ENCODE measurements around the gene APAF1. TPM values are rescaled to one million over a fixed set of nuclear protein-coding genes. Genes with fewer than 3 reads are reported as not detected.

Gene APAF1
- polyA plus RNA-seq, 1 donor, result 27.4 TPM

DNA sequence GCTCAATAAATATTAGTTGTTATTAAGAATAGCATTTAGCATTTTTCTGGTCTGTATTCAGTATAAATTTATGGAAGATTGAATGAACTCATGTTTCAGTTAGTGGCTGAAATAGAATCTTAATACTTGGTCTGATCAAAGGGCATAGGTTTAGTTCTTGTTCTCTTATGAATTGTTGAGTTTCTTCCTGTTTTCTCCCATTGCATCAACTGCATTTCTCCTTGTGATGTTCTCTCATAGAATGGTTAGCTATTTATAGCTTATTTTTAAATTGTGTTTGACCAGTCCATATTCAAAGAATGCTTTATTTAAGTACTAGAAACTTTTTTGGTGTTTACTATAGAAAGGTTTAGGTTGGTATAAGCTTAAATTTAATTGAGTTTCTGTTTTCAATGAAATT, 29.8 kb downstream of the APAF1 start:
- no peak for DNase-seq

DNA sequence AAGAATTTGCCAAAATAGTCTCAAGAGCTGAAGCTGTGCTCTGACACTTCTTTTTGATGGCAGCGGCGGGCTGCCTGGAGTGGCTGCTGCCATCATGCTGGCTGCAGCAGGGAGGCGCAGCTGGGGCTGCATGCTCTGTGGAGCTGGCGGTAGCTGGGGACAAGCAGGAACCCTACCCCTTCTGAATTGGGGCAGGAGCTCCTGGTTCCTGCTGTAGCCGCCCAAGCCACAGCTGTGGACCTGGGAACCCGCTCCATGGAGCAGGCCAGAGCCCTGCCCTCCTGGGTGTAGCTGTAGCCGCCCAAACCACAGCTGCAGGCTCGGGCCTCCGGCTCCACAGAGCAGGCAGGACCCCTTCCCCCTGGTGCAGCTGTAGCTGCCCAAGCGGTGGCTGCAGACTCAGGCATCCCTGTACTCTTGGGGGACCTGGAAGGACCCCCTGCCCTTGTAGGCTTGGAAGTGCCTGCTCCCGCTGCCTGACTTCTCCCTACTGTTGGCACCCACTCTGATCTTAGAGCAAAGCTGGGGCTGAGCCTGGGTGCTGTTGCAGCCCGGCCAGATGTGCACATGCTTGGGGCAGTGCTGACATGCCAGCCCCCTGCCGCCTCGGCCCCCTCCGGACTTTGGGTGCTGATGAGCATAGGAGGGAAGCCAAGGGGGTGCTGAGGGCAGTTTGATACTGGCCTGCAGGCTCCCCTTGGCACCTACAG, 33.3 kb downstream of the APAF1 start:
- no peak for DNase-seq

DNA sequence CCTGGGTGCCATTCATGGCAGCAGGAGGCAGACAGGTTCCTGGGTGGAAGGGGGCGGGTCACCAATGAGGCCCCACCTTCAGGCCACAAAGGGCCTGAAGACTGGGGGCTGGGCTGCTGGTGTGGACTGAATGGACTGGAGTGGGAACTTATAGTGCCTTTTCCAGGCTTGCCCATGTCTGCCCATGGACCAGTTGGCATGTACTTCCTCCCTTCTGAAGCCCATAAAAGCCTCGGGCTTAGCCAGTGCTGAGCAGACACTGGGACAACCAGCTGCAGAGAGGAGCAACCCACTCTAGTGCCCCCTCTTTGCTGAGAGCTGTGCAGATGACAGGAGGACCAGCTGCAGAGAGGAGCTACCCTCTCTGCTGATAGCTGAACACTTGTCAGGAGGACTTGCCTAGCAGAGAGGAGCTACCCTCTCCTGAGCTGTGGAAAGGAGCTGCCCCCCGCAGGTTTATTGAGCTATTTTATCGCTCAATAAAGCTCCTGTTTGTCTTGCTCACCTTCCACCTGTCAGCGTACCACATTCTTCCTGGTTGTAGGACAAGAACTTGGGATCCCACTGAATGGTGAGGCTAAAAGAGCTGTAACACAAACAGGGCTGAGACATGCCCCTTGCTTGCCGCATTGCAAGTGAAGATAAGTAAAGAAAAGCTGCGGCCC, 34.0 kb downstream of the APAF1 start:
- DNase-seq, result no peak

DNA sequence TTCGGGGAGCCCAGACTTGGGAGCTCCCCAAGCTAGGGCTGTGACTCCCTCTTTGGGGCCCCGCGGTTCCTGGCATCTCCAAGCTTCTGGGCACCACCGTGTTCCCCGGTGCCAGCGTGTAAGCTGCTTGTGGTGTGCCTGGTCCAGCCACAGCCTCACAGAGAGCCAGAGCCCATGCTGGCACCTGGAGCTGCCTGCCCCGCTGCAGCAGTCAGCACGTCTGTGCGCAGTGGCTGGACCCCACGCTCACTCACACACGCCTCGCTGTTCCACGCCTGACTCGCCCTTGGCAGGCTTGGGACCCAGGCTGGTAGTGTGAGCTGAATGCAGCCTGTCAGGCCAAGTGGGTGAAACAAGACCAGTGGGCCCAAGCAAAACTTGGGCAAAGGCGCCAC, 34.5 kb downstream of the APAF1 start:
- DNase-seq, result no peak

DNA sequence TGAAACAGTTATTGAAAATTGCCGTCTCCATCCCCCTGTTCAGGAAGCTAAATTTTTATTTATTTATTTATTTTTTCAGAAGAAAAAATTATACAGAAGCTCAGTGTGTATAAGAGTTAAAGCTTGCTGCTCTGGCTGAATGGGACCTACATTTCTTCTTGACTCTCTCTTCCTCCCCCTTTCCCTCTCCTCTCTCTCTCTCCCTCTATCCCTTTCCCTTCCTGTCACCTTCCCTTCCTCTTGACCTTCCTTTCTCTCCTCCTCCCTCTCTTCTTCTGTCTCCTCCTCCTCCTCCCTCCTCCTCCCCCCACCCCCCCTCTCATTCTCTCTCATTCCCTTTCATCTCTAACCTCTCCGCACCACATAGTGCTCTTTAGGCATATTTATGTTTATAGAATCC, 39.1 kb downstream of the APAF1 start:
- no peak for DNase-seq

DNA sequence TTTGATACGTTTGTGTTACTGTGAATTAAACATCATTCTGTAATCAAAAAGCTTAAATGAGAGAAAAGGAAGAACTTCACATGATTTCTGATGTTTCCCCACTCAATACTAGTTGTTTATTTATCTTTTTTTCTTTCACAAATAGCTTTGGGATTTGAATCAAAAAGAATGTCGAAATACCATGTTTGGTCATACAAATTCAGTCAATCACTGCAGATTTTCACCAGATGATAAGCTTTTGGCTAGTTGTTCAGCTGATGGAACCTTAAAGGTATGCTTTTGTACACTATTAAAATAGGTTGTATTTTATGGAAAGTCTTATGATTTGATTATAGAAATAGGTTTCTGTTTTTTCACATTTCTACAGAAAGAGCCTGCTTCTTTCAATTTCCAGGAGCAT, 41.5 kb downstream of the APAF1 start:
- no peak for DNase-seq

DNA sequence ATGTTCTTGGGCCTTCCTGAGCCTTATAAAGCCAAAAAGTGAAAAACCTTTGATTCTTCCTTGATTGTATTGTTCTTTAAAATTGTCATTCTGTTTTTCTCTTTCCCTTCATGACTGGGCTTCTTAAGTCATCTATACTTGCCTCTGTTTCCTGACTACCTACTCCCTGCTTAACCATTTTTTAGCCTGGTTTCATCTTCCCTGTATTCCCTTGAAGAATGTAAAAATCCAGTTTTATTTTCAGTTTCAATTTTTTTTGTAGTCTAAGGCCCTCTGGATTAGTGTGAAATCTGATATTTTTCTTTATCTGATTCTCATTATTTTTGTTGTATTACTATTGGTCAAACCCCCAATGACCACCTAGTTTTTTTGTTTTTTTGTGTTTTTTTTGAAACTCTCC, 46.3 kb downstream of the APAF1 start:
- DNase-seq, result no peak

DNA sequence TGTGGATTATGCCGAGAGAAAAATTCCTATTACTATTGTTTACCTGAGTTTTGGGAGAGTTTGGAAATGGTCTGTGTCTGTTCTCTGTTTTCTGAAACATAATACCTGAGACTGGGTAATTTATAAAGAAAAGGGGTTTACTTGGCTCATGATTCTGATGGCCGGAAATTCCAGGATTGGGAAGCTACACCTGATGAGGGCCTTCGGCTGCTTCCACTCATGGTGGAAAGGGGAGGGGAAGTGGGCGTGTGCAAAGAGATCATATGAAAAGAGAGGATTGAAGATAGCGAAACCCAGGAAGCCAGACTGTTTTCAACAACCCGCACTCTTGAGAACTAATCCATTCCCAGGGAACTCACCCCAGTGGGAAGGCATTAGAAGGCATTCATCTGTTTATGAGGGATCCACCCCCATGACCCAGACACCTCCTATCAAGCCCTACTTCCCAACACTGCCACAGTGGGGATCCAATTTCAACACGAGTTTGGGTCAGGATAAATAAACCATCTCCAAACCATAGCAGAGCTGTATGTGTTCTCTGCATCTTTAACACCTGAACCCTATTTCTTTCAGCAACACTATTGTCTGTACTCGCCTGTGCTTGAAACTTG, 51.1 kb downstream of the APAF1 start:
- no peak for DNase-seq

DNA sequence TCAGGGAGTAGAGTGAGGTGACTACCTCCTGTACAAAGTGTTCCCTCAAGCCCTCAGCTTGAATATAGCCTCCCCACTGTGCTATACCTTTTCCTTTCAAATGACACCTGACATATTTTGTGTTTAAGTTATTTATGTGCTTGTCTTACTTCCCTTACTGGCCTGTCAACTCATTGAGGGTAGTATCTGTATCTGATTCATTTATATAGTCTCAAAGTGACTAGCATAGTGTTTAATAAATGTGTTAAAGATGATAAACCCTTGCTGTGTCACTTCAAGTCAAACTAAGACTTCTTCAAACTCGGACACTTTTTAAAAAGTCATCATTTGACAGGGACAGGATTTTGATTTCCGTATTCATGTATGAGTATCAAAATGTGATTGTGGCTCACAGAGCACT, 52.1 kb downstream of the APAF1 start:
- DNase-seq, result no peak

DNA sequence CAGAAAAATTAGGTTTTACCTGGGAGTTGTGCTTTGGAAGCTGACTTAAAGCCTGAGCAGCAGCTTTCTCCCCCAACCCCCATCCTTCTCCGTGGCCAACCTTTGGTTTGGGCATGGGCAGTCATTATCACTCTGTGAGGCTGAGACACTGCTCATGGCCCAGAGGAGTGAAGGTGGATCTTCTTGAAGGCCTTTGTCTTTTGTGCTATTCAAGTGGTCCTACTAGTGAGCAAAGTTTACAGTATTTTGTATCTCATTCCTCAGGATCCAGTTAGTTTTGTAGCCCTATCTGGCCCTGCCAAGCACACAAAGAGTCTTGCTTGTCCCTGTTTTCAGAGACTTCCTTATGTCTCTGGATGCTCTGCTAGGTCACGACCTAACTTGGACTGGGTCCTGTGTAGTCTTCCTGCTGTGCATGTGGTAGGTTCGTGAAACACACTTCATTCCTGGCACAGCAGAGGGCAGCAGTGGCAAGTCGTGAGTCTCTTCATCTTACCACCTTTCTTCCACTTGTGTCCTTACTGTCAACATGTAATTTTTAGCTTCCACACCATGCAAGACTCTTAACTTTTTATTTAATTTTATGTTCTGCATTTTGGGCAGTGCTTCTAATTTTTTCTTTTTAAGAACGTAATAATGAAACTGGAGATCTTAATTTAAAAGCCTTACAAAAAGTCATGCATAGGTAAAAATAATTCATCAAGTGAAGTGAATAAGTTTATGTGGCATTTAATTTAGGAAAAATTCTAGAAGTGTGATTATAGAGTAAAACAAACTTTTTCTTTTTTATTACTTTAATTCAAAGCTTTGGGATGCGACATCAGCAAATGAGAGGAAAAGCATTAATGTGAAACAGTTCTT, 53.7 kb downstream of the APAF1 start:
- peak; percentile 26 for DNase-seq

DNA sequence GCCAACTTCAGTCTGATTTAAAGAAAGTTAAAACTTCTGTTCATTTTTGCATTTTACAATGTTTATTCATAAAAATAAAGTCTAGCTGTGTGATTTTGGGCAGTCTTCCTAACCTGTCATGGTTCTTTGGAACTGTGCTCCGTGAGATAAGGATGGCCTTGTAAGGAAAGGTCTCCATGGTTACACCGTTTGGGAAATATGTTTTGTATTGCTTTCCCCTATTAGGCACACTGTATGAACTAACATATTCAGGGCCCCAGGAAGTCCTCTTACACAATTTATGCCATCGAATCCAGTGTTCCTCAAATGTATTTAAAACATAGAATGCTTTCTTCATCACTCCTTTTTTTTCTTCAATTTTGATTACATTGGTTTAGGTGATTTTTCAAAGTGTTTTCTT, 54.5 kb downstream of the APAF1 start:
- no peak for DNase-seq

DNA sequence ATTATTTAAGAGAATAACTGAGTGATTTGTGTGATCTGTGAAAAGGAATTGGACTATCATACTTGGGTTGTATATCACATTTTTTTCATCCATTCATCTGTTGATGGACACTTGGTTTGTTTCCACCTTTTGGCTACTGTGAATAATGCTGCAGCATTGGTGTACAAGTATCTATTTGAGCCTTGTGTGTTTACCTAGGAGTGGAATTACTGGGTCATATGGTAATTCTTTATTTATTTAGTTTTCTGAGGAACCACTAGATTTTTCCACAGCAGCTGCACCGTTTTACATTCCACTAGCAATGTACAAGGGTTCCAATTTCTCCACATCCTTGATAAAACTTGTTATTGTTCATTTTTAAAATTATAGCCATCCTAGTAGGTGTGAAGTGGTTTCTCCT, 56.1 kb downstream of the APAF1 start:
- DNase-seq, result no peak

DNA sequence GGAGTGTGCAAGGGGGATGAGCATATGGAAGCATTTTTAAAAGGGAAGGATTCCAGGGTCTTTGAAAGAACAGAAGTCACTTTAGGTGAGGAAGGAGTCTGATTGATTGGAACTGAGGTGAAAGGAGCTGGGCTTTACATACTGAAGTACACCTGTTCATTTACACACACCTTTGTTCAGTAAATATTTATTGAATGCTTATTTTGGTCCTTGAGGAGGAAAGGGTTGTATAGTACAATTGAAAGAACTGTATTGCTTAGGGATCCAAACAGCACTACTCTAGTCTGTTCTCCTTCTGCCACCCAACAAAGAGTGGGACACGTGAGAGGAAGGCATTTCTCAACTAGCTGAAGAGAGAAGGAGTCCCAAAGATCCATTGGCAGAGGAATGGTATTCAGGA, 63.9 kb downstream of the APAF1 start:
- no peak for DNase-seq

DNA sequence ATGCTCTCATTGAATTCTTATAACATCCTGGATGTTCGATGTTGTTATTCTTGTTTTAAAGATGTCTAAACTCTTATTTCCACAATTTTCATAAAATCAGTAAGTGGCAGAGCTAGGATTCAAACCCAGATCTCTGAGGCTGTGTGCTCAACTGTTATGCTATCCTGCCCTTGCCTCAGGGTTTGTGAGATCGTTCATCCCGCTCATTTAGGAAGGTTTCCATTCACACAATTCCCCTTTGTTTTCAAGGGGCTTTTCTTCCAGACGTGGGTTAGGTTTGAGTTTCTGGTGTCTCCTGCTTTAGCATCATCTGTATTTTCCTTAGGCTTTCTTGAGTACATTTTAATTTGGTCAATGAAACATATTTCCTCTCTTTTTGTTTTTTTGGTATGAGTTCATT, 69.3 kb downstream of the APAF1 start:
- no peak for DNase-seq

DNA sequence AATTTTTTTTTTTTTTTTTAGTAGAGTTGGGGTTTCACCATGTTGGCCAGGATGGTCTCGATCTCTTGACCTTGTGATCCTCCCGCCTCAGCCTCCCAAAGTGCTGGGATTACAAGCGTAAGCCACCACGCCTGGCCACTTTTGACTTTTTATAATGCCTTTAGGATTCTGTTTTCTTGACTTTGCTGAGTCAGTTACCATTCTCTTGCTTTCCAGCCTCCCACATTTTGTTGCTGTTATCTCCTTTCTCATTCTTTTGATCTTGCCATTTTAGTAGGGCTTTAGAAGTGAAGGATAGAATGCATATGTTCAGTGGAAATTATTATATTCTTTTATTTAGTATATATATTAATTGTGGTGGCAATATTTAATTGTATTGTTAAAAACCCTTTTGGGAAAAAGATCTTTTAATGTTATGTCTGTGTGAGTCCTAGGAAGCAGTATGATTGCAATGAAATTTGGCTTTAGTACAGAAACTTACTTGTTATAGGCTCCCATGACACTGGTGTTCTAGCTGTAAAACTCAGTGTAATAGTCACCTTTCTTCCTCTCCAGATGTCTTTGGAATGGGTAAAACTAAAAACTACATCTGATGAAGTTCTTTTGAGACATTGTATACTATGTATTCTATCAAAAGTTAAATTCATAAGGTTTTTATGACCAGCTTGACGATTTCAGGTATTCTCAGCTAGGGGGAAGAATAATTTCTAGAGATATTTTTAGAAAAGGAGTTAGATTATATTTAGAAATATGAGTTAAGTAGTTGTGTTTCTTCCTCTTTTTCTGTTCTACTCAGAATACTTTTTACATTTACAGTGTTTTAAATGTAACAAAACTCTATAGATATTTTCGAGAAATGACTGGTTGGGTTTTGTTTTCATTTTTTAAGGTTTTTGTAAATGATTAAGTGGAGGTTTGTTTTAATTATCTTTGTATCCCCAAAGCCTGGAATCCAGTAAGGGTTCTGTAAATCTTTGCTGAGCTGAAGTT, 74.7 kb downstream of the APAF1 start:
- DNase-seq, result no peak

DNA sequence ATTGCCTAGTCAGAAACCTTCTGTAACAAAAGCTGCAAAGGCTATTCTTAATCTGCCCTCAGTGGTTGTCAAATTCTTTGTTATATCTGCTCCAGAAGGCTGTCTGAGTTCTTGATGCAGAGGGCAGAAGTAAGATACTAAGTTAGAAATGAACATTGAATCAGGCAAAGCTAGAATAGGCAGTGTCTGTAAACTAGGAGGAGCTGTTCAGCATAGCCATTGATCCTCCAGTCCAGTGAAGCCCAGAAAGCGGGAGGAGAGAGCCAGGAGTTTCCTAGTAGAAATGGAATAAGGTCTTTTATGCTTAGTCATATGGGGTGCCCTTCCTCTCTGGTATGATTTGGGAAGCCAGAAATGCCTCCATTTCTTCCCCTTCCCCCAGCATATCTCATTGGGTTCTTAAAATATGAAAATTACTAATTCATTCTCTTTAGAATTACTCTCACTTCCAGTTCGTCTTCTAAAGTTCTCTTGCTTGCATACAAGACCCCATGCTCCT, 76.2 kb downstream of the APAF1 start:
- no peak for DNase-seq

DNA sequence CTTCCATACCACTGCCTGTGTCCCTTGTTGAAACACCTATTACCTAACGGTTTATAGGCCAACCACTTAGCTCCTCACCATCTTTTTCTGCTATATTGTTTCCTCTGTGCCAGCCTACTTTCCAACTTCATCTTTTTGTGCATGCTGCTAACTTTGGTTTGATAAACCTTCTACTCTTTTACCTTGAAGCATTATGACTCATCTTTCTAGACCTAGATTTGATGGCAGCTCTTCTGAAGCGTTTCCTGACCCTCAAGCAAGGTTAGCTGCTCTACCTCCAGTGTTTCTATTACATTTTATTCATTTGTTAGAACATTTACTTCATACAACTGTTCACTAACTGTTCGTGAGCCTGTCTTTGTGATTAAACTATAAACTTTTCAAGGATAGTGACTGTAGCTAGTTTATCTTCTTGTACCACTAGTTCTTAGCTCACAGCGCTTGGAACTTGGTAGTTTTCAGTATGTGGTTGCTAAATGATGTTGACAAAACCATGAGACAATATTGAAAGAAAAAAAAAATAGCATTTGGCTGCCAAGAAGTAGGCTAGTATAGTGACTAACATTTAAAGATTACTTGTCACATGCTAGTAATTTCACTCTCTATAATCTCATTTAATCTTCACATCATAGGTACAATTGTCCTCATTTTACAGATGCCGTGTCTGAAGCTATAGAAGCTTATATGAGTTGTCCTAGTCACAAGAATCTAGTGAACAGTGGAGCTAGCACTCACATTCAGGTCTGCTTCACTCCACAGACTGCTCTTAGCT, 79.5 kb downstream of the APAF1 start:
- DNase-seq, result no peak

DNA sequence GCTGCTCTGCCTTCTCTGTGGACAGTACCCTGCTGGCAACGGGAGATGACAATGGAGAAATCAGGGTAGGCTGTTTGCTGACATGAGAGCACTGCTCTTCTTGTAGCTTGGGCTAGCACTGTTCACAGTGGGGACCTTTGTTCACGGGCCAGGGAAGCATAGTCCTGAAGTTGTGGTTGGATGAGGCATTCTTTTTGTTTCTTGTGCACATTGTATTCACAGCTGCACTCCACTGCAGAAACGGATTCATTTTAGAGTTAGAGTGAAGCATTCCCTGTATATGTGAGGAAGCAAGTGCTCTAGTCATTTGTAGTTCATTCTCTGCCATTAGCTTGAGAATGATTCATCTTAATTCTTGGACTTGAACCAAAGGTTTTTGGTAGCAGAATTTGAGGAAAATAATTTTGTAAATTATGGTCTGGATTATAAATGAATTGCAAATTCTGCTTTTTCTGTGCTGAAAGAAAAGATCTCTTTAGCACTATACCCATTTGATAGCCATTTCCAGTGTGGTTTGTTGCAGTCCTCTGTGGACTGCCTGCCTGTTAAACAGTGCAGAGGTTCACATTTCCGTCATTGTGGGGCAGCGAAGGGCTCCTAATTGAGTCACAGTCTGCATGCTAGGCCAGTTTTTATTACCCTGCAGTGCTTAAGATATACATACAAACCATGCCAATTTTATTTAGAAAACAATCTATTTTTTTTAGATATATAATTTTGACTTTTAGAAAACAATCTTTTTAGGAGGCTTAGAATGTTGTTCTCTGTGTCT, 80.6 kb downstream of the APAF1 start:
- DNase-seq, result peak; percentile 36

DNA sequence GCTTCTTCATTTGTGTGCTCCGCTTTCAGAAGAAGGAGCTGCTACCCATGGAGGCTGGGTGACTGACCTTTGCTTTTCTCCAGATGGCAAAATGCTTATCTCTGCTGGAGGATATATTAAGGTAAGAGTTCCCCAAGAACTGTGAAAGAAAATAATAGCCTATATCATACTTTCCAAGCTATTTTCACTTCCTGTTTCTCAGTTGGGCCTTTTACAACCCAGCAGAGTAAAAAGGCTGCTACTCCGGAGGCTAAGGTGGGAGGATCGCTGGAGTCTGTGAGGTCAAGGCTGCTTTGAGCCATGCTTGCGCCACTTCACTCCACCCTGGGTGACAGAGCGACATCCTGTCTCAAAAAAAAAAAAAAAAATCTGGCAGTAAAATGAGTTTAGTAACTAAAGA, 82.1 kb downstream of the APAF1 start:
- no peak for DNase-seq

DNA sequence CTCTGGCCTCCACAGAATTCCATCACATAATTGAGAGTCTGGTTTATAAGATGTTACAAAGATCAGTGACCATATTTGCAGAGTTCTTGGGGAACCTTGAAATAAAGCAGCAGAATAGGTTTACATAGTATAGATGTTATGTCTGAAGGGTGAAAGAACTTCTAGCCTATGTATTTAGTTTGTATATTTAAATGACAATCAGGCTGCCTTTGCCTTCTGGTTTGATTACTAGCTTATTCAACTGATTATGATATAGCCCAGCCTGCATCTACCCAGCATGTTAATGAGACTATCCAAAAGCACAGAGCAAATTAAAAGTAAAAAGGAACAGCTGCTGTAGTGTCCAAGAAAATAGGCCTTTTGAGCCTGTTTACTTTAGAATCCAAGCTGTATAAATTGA, 85.3 kb downstream of the APAF1 start:
- no peak for DNase-seq
